WTC11 (cell line): Measurements from ENCODE around the gene SCD5. TPM values are rescaled to one million over a fixed set of nuclear protein-coding genes. Genes with fewer than 3 reads are reported as not detected.

Experiments
- ATAC-seq: fragments of 200-7000 bp; cut with Tn5 transposase; 2 replicates; pipeline ENCODE4 v1.10.0; 2021; ENCODE audit warnings: mild to moderate bottlenecking, moderate library complexity
- CTCF ChIA-PET: fragments of 300-600 bp; sonication (Branson Sonifier 250); formaldehyde crosslinking; loops from one replicate; lab custom pipeline; 2021; ENCODE audit warnings: antibody characterized with exemption; lab: Charles Lee
- POLR2A ChIA-PET: fragments of 350-600 bp; sonication (Branson Sonifier 250); formaldehyde crosslinking; loops from one replicate; lab custom pipeline; 2021; ENCODE audit warnings: antibody characterized with exemption; lab: Charles Lee
- DNase-seq: peaks from one replicate; pipeline ENCODE4 v3.0.0; 2021; ENCODE audit warnings: low spot score
- H3K27ac Mint-ChIP-seq: 2 replicates; pipeline ENCODE4 v1.8.0; 2021; ENCODE audit warnings: mixed read lengths
- H3K27me3 Mint-ChIP-seq: 2 replicates; pipeline ENCODE4 v1.8.0; 2021; ENCODE audit warnings: low read depth, mild to moderate bottlenecking, moderate library complexity, mixed read lengths
- H3K36me3 Mint-ChIP-seq: 2 replicates; pipeline ENCODE4 v1.8.0; 2021; ENCODE audit warnings: mixed read lengths
- H3K4me1 Mint-ChIP-seq: 2 replicates; pipeline ENCODE4 v1.8.0; 2022; ENCODE audit warnings: mixed read lengths
- H3K4me3 Mint-ChIP-seq: 2 replicates; pipeline ENCODE4 v1.8.0; 2021; ENCODE audit warnings: mild to moderate bottlenecking, moderate library complexity, mixed read lengths
- H3K9me3 Mint-ChIP-seq: 2 replicates; pipeline ENCODE4 v1.8.0; 2021; ENCODE audit warnings: mixed read lengths
- EMX1 ChIP-seq: fragments of 250-450 bp; sonication (Bioruptor Pico); IDR thresholded peaks from 2 replicates; pipeline ENCODE4 v1.8.0; 2021; ENCODE audit warnings: mild to moderate bottlenecking
- FOXJ3 ChIP-seq: sonication (generic); formaldehyde crosslinking; IDR thresholded peaks from 2 replicates; pipeline ENCODE4 v1.9.0; 2021; ENCODE audit warnings: missing genetic modification reagents, mild to moderate bottlenecking, borderline replicate concordance
- OVOL2 ChIP-seq: fragments of 250-450 bp; sonication (Bioruptor Pico); IDR thresholded peaks from 2 replicates; pipeline ENCODE4 v1.9.0; 2021; ENCODE audit warnings: mild to moderate bottlenecking, borderline replicate concordance
- TEAD4 ChIP-seq: sonication (generic); formaldehyde crosslinking; IDR thresholded peaks from 2 replicates; pipeline ENCODE4 v1.8.0; 2022; ENCODE audit warnings: mild to moderate bottlenecking, missing genetic modification reagents
- TP53 ChIP-seq: sonication (generic); formaldehyde crosslinking; IDR thresholded peaks from 2 replicates; pipeline ENCODE4 v1.8.1; 2023; ENCODE audit warnings: mild to moderate bottlenecking, missing genetic modification reagents
- ZNF138 ChIP-seq: sonication (generic); formaldehyde crosslinking; conservative IDR thresholded peaks from 2 replicates; pipeline ENCODE4 v1.8.1; 2022; ENCODE audit warnings: mild to moderate bottlenecking, moderate library complexity, missing genetic modification reagents
- ZNF317 ChIP-seq: sonication (generic); formaldehyde crosslinking; IDR thresholded peaks from 2 replicates; pipeline ENCODE4 v1.8.1; 2023; ENCODE audit warnings: low read depth, mild to moderate bottlenecking, moderate library complexity, missing genetic modification reagents, borderline replicate concordance
- ZNF423 ChIP-seq: fragments of 250-450 bp; sonication (Bioruptor Pico); IDR thresholded peaks from 2 replicates; pipeline ENCODE4 v2.1.2; 2022; ENCODE audit warnings: mild to moderate bottlenecking, moderate library complexity
- ZNF671 ChIP-seq: fragments of 250-450 bp; sonication (Bioruptor Pico); IDR thresholded peaks from 2 replicates; pipeline ENCODE4 v1.8.0; 2021; ENCODE audit warnings: mild to moderate bottlenecking
- total RNA-seq: library from RNA; stranded (reverse); gene quantifications from 3 replicates; pipeline ENCODE4 v1.2.3, GENCODE V29; 2021
- TF ChIP-seq, protein P1 (sequence below): sonication (generic); formaldehyde crosslinking; IDR thresholded peaks from 2 replicates; pipeline ENCODE4 v1.8.0; 2022; ENCODE audit warnings: mild to moderate bottlenecking, missing genetic modification reagents
- TF ChIP-seq, protein P2 (sequence below): sonication (generic); formaldehyde crosslinking; IDR thresholded peaks from 2 replicates; pipeline ENCODE4 v1.8.0; 2023; ENCODE audit warnings: missing genetic modification reagents
- TF ChIP-seq, protein P3 (sequence below): sonication (generic); formaldehyde crosslinking; IDR thresholded peaks from 2 replicates; pipeline ENCODE4 v1.8.0; 2022; ENCODE audit warnings: mild to moderate bottlenecking, missing genetic modification reagents
- TF ChIP-seq, protein P4 (sequence below): sonication (generic); formaldehyde crosslinking; IDR thresholded peaks from 2 replicates; pipeline ENCODE4 v1.8.1; 2022; ENCODE audit warnings: low read depth, mild to moderate bottlenecking, moderate library complexity, missing genetic modification reagents, borderline replicate concordance
- TF ChIP-seq, protein P5 (sequence below): sonication (generic); formaldehyde crosslinking; IDR thresholded peaks from 2 replicates; pipeline ENCODE4 v1.8.1; 2022; ENCODE audit warnings: missing genetic modification reagents, borderline replicate concordance

Gene SCD5
- total RNA-seq, 1 experiment from 2014 or later, result 6.3 TPM

DNA sequence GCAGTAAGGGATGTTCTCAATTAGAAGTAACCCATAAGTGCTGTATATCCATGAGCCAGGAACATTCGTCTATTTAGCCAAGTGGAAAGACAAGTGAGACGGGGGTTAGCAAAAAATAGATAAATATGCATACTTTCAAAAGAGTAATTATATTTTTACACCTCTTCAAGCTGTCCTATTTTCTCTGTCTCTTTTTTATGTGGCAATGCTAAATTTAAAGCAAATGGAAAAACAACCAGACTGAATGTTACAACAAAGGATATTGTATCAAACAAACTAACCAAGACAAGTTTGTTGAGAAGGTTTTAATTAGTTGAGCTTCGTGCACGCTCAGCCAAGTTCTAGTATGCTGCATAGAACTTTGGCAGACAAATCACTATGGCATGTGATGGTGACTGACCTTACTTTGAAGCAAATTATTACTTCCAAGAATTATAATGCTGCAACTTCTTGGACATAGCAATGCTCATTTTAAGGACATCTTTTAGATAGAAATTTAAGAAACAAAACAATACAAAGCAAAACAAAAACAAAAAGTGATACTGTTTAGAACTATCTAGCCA lies 175.4 kb downstream of the SCD5 start:
- DNase-seq (no peak), ATAC-seq (no peak)
- H3K4me1 Mint-ChIP-seq, result peaks cover 6% of the 10 kb centered on the region; the same call in 1 of the 2 replicates
- no peaks in the 10 kb centered on the region for H3K27me3 Mint-ChIP-seq
- CTCF ChIA-PET, result no interaction called here
- H3K27ac Mint-ChIP-seq, result no peak overlapping the region
- no peaks in the 10 kb centered on the region for H3K9me3 Mint-ChIP-seq
- H3K36me3 Mint-ChIP-seq, result no peaks in the 10 kb centered on the region
- H3K4me3 Mint-ChIP-seq, result no peak overlapping the region
- POLR2A ChIA-PET, result no interaction called here
- TF ChIP-seq, protein P1, sequence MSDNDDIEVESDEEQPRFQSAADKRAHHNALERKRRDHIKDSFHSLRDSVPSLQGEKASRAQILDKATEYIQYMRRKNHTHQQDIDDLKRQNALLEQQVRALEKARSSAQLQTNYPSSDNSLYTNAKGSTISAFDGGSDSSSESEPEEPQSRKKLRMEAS, result no peak
- TF ChIP-seq, protein P2, sequence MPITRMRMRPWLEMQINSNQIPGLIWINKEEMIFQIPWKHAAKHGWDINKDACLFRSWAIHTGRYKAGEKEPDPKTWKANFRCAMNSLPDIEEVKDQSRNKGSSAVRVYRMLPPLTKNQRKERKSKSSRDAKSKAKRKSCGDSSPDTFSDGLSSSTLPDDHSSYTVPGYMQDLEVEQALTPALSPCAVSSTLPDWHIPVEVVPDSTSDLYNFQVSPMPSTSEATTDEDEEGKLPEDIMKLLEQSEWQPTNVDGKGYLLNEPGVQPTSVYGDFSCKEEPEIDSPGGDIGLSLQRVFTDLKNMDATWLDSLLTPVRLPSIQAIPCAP, result no peak

DNA sequence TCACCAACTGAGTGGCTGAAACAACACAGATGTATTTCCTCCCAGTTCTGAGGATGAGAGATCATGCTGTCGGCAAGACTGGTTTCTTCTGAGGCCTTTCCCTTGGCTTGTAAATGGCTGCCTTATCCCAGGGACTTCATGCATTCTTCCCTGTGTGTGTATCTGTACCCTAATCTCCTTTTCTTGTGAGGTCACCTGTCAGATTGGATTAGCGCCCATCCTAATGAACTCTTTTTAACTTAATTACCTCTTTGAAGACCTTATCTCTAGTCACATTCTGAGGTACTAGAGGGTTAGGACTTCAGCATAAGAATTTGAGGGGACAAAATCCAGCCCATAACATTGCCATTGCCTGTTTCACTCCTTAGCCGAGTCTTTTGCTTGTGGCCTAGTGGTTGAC lies 177.3 kb downstream of the SCD5 start:
- H3K27ac Mint-ChIP-seq, result no peak overlapping the region
- CTCF ChIA-PET, result interaction anchor here (0.9 kb wide), 1 partner anchor 159 kb away, joined by 3 read pairs; no protein-coding TSS in a partner anchor

DNA sequence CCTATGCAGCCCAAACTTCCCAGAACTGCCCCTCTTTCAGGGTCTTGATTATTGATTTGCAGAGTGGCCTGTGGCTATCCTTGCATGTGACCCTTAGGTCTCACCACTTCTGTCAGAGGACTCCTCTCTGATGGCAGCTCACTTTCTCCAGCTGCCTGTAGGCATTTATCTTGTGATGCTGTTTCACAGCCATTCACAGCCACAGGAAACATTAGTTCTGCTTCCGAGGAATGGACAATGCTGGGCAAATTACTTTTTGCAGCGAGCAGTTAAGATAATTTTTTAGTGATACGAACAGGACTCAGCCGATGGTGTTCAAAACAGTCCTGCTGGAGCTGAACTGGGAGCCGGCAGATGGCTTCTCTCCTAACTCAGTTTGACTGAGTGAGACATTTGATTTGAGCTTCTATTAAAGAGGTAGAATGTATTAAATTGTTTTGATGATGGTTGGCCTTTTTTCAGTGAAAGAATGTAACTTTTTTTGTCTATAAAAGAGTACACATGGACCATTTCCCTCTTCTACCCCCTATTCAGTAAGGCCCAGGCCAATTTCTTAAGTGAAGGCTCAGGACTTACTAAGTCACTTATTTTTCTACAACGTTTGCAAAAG lies 178.4 kb downstream of the SCD5 start:
- peaks cover 6% of the 10 kb centered on the region; the same call in 1 of the 2 replicates for H3K4me1 Mint-ChIP-seq
- ChIA-PET CTCF (interaction anchor here (0.6 to 2.0 kb wide), 3 partner anchors 119 to 158 kb away, joined by 3 to 6 read pairs (median 4); no protein-coding TSS in a partner anchor), POLR2A (no interaction called here)
- no peaks in the 10 kb centered on the region for H3K9me3 Mint-ChIP-seq
- H3K4me3 Mint-ChIP-seq, result no peak overlapping the region
- ATAC-seq, result no peak
- no peak for DNase-seq
- no peaks in the 10 kb centered on the region for H3K27me3 Mint-ChIP-seq
- H3K27ac Mint-ChIP-seq, result no peak overlapping the region
- TF ChIP-seq ZNF138 (CRISPR knock-in tag), result no peak
- TF ChIP-seq, all 79 proteins: peak for 0
- no peaks in the 10 kb centered on the region for H3K36me3 Mint-ChIP-seq

More for the DNA sequence above, 177.3 kb downstream of the SCD5 start:
- POLR2A ChIA-PET, result no interaction called here
- no peaks in the 10 kb centered on the region for H3K27me3 Mint-ChIP-seq
- TF ChIP-seq TP53 (CRISPR knock-in tag), result no peak
- TF ChIP-seq OVOL2 (CRISPR knock-in tag), result no peak
- TF ChIP-seq, protein P3, sequence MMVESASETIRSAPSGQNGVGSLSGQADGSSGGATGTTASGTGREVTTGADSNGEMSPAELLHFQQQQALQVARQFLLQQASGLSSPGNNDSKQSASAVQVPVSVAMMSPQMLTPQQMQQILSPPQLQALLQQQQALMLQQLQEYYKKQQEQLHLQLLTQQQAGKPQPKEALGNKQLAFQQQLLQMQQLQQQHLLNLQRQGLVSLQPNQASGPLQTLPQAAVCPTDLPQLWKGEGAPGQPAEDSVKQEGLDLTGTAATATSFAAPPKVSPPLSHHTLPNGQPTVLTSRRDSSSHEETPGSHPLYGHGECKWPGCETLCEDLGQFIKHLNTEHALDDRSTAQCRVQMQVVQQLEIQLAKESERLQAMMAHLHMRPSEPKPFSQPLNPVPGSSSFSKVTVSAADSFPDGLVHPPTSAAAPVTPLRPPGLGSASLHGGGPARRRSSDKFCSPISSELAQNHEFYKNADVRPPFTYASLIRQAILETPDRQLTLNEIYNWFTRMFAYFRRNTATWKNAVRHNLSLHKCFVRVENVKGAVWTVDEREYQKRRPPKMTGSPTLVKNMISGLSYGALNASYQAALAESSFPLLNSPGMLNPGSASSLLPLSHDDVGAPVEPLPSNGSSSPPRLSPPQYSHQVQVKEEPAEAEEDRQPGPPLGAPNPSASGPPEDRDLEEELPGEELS, result no peak
- TF ChIP-seq, protein P4, sequence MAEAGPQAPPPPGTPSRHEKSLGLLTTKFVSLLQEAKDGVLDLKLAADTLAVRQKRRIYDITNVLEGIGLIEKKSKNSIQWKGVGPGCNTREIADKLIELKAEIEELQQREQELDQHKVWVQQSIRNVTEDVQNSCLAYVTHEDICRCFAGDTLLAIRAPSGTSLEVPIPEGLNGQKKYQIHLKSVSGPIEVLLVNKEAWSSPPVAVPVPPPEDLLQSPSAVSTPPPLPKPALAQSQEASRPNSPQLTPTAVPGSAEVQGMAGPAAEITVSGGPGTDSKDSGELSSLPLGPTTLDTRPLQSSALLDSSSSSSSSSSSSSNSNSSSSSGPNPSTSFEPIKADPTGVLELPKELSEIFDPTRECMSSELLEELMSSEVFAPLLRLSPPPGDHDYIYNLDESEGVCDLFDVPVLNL (CRISPR knock-in tag), result no peak
- no peak for TF ChIP-seq ZNF317 (CRISPR knock-in tag)
- TF ChIP-seq TEAD4 (CRISPR knock-in tag), result no peak
- no peak for TF ChIP-seq FOXJ3
- TF ChIP-seq ZNF423, result no peak
- TF ChIP-seq EMX1 (CRISPR knock-in tag), result no peak
- TF ChIP-seq, protein P5, sequence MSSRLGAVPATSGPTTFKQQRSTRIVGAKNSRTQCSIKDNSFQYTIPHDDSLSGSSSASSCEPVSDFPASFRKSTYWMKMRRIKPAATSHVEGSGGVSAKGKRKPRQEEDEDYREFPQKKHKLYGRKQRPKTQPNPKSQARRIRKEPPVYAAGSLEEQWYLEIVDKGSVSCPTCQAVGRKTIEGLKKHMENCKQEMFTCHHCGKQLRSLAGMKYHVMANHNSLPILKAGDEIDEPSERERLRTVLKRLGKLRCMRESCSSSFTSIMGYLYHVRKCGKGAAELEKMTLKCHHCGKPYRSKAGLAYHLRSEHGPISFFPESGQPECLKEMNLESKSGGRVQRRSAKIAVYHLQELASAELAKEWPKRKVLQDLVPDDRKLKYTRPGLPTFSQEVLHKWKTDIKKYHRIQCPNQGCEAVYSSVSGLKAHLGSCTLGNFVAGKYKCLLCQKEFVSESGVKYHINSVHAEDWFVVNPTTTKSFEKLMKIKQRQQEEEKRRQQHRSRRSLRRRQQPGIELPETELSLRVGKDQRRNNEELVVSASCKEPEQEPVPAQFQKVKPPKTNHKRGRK (CRISPR knock-in tag), result no peak
- no peak for TF ChIP-seq ZNF671 (CRISPR knock-in tag)
- TF ChIP-seq, all 79 proteins: peak for 0
- peaks cover 6% of the 10 kb centered on the region; the same call in 1 of the 2 replicates for H3K4me1 Mint-ChIP-seq
- ATAC-seq (no peak), DNase-seq (no peak)
- H3K4me3 Mint-ChIP-seq, result no peak overlapping the region
- no peaks in the 10 kb centered on the region for H3K9me3 Mint-ChIP-seq
- H3K36me3 Mint-ChIP-seq, result no peaks in the 10 kb centered on the region
